Activated CD4-positive, alpha-beta T cell treated with anti-CD3 and anti-CD28 coated beads for 36 hours (primary cell): Measurements from ENCODE around the gene PLN. TPM values are rescaled to one million over a fixed set of nuclear protein-coding genes. Genes with fewer than 3 reads are reported as not detected.

Experiments
- ATAC-seq: fragments of 200-7000 bp; cut with Tn5 transposase; one replicate; pipeline ENCODE4 v1.10.0; 2021; ENCODE audit warnings: mild to moderate bottlenecking, moderate library complexity
- CTCF ChIA-PET: fragments of 350-600 bp; sonication (Branson Sonifier 250); formaldehyde crosslinking; loops from one replicate; lab custom pipeline; 2021; ENCODE audit warnings: antibody characterized with exemption; lab: Charles Lee
- POLR2A ChIA-PET: fragments of 350-600 bp; sonication (Branson Sonifier 250); formaldehyde crosslinking; loops from one replicate; lab custom pipeline; 2021; ENCODE audit warnings: antibody characterized with exemption, inconsistent platforms; lab: Charles Lee
- DNase-seq: peaks from one replicate; pipeline ENCODE4 v3.0.0-alpha.2; 2020
- H3K27ac Mint-ChIP-seq: one replicate; pipeline ENCODE4 v1.8.0; 2021; ENCODE audit warnings: mixed read lengths
- H3K27me3 Mint-ChIP-seq: one replicate; pipeline ENCODE4 v1.8.0; 2021; ENCODE audit warnings: mixed read lengths
- H3K36me3 Mint-ChIP-seq: one replicate; pipeline ENCODE4 v1.8.0; 2021; ENCODE audit warnings: low read depth, mixed read lengths
- H3K4me1 Mint-ChIP-seq: one replicate; pipeline ENCODE4 v1.8.0; 2021; ENCODE audit warnings: mixed read lengths
- H3K4me3 Mint-ChIP-seq: one replicate; pipeline ENCODE4 v1.8.0; 2021; ENCODE audit warnings: mild to moderate bottlenecking, moderate library complexity, mixed read lengths
- H3K9me3 Mint-ChIP-seq: one replicate; pipeline ENCODE4 v1.8.0; 2021; ENCODE audit warnings: low read depth, mixed read lengths
- intact Hi-C, 2 experiments: fragments of 100-400 bp; cut with DNase I in 1 of 2; cut with micrococcal nuclease in 1 of 2; formaldehyde crosslinking; loops; one replicate each; pipeline versions ENCODE4 v1.14.2 to v1.15.1; 2022 to 2024; cut with DNase I, micrococcal nuclease
- total RNA-seq, 2 experiments: library from RNA; stranded (reverse); gene quantifications; one replicate each; pipeline ENCODE4 v1.2.3, GENCODE V29; 2021

The PLN gene
- total RNA-seq, 2 experiments from 2014 or later = not detected

DNA sequence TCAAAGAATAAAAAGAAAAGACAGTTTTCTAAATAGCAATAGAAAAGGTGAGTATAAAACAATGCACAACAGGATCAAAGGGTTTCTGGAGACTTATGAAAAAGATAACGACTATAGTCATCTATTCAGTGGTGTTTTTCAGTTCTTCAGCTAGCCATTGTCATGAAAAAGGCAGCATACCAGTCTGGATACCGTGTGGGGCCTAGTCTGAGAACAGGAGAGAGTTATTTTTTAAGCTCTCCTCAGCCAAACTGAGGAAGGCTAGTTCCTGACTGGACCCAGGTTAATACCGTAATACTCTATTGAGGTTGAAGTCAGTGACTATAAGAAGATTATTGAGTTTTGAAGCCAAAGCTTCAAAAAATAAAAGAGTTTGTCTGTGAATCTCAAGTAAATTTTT lies 49.5 kb downstream of the PLN start:
- POLR2A ChIA-PET = no interaction called here
- H3K9me3 Mint-ChIP-seq = peaks cover 6% of the 10 kb centered on the region
- no peak overlapping the region for H3K4me3 Mint-ChIP-seq
- CTCF ChIA-PET = interaction anchor here (2.4 kb wide), 2 partner anchors 21 to 32 kb away, joined by 6 to 7 read pairs; no protein-coding TSS in a partner anchor
- H3K36me3 Mint-ChIP-seq = peaks cover 38% of the 10 kb centered on the region
- no peaks in the 10 kb centered on the region for H3K27me3 Mint-ChIP-seq
- H3K27ac Mint-ChIP-seq = peak overlapping the region; percentile 42
- DNase-seq (no peak), ATAC-seq (no peak)
- intact Hi-C loops = no loop called here
- peaks cover 32% of the 10 kb centered on the region for H3K4me1 Mint-ChIP-seq

- peaks cover 30% of the 10 kb centered on the region for H3K4me1 Mint-ChIP-seq
- DNase-seq (no peak), ATAC-seq (no peak)
- no peak overlapping the region for H3K4me3 Mint-ChIP-seq
- CTCF ChIA-PET = interaction anchor here (2.4 kb wide), 2 partner anchors 20 to 33 kb away, joined by 6 to 7 read pairs; no protein-coding TSS in a partner anchor
- peaks cover 39% of the 10 kb centered on the region for H3K36me3 Mint-ChIP-seq
- intact Hi-C loops = no loop called here
- POLR2A ChIA-PET = no interaction called here
- H3K27ac Mint-ChIP-seq = peak overlapping the region; percentile 16
- H3K9me3 Mint-ChIP-seq = peaks cover 7% of the 10 kb centered on the region
- H3K27me3 Mint-ChIP-seq = no peaks in the 10 kb centered on the region
These were observed 50.2 kb downstream of the PLN start for GRCh38 chr6:118598324-118598723.

DNA sequence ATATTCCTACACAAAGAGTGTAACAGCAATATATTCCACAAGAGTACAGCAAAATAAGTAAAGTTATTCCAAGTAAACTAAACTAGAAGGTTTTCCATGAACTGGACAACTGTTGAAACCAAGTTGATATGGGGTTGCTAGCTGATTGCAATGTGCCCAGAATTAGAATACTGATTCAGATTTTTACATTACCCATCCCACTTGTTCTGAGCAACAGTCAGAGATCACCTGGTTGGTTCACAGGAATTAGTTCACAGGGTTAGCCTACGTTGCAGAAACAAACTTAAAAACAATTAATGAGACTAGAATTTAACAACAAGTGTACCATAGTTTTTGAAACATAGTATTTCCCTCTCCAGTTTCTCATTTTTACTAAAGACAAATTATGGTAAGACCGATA lies 54.2 kb downstream of the PLN start:
- H3K9me3 Mint-ChIP-seq = peaks cover 3% of the 10 kb centered on the region
- peaks cover 32% of the 10 kb centered on the region for H3K4me1 Mint-ChIP-seq
- no peak overlapping the region for H3K27ac Mint-ChIP-seq
- DNase-seq (no peak), ATAC-seq (no peak)
- no peak overlapping the region for H3K4me3 Mint-ChIP-seq
- POLR2A ChIA-PET = interaction anchor here (0.6 kb wide), 4 partner anchors 15 to 322 kb away, joined by 3 to 5 read pairs (median 3); no protein-coding TSS in a partner anchor
- intact Hi-C loops = no loop called here
- H3K27me3 Mint-ChIP-seq = no peaks in the 10 kb centered on the region
- CTCF ChIA-PET = interaction anchor here (0.9 to 2.6 kb wide), 2 partner anchors 23 to 117 kb away, joined by 4 to 15 read pairs; no protein-coding TSS in a partner anchor
- peaks cover 53% of the 10 kb centered on the region for H3K36me3 Mint-ChIP-seq

GRCh38 chr6:118603372-118603771 lies 55.3 kb downstream of the PLN start:
- DNase-seq (no peak), ATAC-seq (no peak)
- CTCF ChIA-PET = interaction anchor here (1.2 kb wide), 1 partner anchor 10 kb away, joined by 3 read pairs; no protein-coding TSS in a partner anchor
- H3K4me1 Mint-ChIP-seq = peaks cover 28% of the 10 kb centered on the region
- H3K4me3 Mint-ChIP-seq = no peak overlapping the region
- no peaks in the 10 kb centered on the region for H3K27me3 Mint-ChIP-seq
- H3K9me3 Mint-ChIP-seq = peaks cover 2% of the 10 kb centered on the region
- peaks cover 52% of the 10 kb centered on the region for H3K36me3 Mint-ChIP-seq
- POLR2A ChIA-PET = interaction anchor here (0.7 kb wide), 1 partner anchor 35 kb away, joined by 3 read pairs; no protein-coding TSS in a partner anchor
- intact Hi-C loops = no loop called here
- H3K27ac Mint-ChIP-seq = no peak overlapping the region

DNA sequence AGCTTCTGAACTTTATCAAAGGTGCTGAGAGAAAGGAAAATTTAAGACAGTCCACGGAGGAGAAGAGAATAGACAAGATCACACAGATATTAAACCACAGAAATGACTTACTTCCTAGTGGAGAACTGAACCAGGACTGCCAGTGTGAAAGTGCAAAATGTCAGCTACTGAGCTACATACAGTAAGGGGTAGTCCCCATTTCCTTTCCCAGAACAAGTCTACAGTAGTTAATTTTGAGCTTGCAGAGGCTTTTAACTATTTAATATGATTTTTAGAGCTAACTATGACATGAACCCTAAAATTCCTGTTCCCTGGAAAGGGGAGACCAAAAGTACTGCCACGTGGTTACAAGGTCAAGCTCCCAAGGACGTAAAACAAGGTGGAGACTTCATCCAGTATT lies 58.2 kb downstream of the PLN start:
- no peaks in the 10 kb centered on the region for H3K27me3 Mint-ChIP-seq
- peaks cover 46% of the 10 kb centered on the region for H3K4me1 Mint-ChIP-seq
- ChIA-PET POLR2A (interaction anchor here (0.6 kb wide), 2 partner anchors 10 to 744 kb away, joined by 3 read pairs; no protein-coding TSS in a partner anchor), CTCF (interaction anchor here (1.1 to 1.8 kb wide), 4 partner anchors 10 to 41 kb away, joined by 3 to 7 read pairs (median 6); no protein-coding TSS in a partner anchor)
- DNase-seq (no peak), ATAC-seq (peak; percentile 58)
- peaks cover 3% of the 10 kb centered on the region for H3K9me3 Mint-ChIP-seq
- intact Hi-C loops = no loop called here
- peak overlapping the region; percentile 75 for H3K27ac Mint-ChIP-seq
- H3K36me3 Mint-ChIP-seq = peaks cover 57% of the 10 kb centered on the region
- H3K4me3 Mint-ChIP-seq = no peak overlapping the region

GRCh38 chr6:118606858-118607257 lies 58.8 kb downstream of the PLN start:
- Mint-ChIP-seq H3K36me3 (peaks cover 56% of the 10 kb centered on the region), H3K4me1 (peaks cover 45% of the 10 kb centered on the region), H3K27ac (peak overlapping the region; percentile 75), H3K27me3 (no peaks in the 10 kb centered on the region), H3K9me3 (peaks cover 5% of the 10 kb centered on the region), H3K4me3 (no peak overlapping the region)
- ChIA-PET CTCF (interaction anchor here (1.1 to 1.8 kb wide), 4 partner anchors 10 to 42 kb away, joined by 3 to 7 read pairs (median 6); no protein-coding TSS in a partner anchor), POLR2A (interaction anchor here (0.6 kb wide), 1 partner anchor 744 kb away, joined by 3 read pairs; no protein-coding TSS in a partner anchor)
- intact Hi-C loops = no loop called here
- ATAC-seq (no peak), DNase-seq (no peak)

Other genes starting within 250 kb of the PLN start
- gene CEP85L, start 103.3 kb downstream of the PLN start, total RNA-seq = 10 to 100 TPM; 29.5 to 29.7 TPM